GM18508 (cell line): ENCODE measurements around the gene NPAS1.
"Not testable (repeated sequence)": the region's sequence is repeated elsewhere in the genome, so short reads cannot be mapped to it uniquely, and the experiment has no call there.

Experiments used
- ATAC-seq: cut with Tn5 transposase; IDR thresholded peaks from one replicate; pipeline ENCODE4 v1.9.1; 2021; ENCODE audit warnings: moderate number of reproducible peaks; ENCODE audit not compliant: insufficient read depth, unreplicated experiment

Gene NPAS1

GRCh38 chr19:47044946-47045866, 25.6 kb downstream of the NPAS1 start:
- ATAC-seq, result no peak

GRCh38 chr19:47045867-47046470, 26.3 kb downstream of the NPAS1 start:
- ATAC-seq, result no peak

- ATAC-seq, result no peak
Observed at GRCh38 chr19:47047272-47047762, 27.7 kb downstream of the NPAS1 start.

GRCh38 chr19:47047763-47048405, 28.2 kb downstream of the NPAS1 start:
- ATAC-seq, result no peak

GRCh38 chr19:47049307-47049700, 29.7 kb downstream of the NPAS1 start:
- no peak for ATAC-seq

- ATAC-seq, result not testable (repeated sequence)
Observed at GRCh38 chr19:47050562-47050961, 30.9 kb downstream of the NPAS1 start.

GRCh38 chr19:47056411-47056810, 36.8 kb downstream of the NPAS1 start:
- no peak for ATAC-seq

GRCh38 chr19:47057328-47057727, 37.7 kb downstream of the NPAS1 start:
- no peak for ATAC-seq

- no peak for ATAC-seq
Observed at GRCh38 chr19:47058621-47059022, 39.0 kb downstream of the NPAS1 start.

- no peak for ATAC-seq
Observed at GRCh38 chr19:47063874-47064273, 44.2 kb downstream of the NPAS1 start.

GRCh38 chr19:47065242-47065641, 45.6 kb downstream of the NPAS1 start:
- no peak for ATAC-seq

GRCh38 chr19:47066376-47067214, 47.0 kb downstream of the NPAS1 start:
- ATAC-seq, result no peak

- no peak for ATAC-seq
Observed at GRCh38 chr19:47067215-47067847, 47.7 kb downstream of the NPAS1 start.

GRCh38 chr19:47068246-47068645, 48.6 kb downstream of the NPAS1 start:
- ATAC-seq, result no peak

GRCh38 chr19:47068876-47069406, 49.3 kb downstream of the NPAS1 start:
- ATAC-seq, result no peak

GRCh38 chr19:47069795-47070194, 50.2 kb downstream of the NPAS1 start:
- ATAC-seq, result no peak

- ATAC-seq, result no peak
Observed at GRCh38 chr19:47070756-47071155, 51.1 kb downstream of the NPAS1 start.

- ATAC-seq, result no peak
Observed at GRCh38 chr19:47071731-47072130, 52.1 kb downstream of the NPAS1 start.

GRCh38 chr19:47072323-47072722, 52.7 kb downstream of the NPAS1 start:
- no peak for ATAC-seq
